ENCODE data around the gene EGFL8. TPM values are rescaled to one million over a fixed set of nuclear protein-coding genes. Genes with fewer than 3 reads are reported as not detected.

EGFL8 gene
- total and polyA plus RNA-seq, 2 of the 8 experiments (the other 6 are each of a cell fraction or from before 2014, with no cell fraction given), result 5.0 to 9.2 TPM

DNA sequence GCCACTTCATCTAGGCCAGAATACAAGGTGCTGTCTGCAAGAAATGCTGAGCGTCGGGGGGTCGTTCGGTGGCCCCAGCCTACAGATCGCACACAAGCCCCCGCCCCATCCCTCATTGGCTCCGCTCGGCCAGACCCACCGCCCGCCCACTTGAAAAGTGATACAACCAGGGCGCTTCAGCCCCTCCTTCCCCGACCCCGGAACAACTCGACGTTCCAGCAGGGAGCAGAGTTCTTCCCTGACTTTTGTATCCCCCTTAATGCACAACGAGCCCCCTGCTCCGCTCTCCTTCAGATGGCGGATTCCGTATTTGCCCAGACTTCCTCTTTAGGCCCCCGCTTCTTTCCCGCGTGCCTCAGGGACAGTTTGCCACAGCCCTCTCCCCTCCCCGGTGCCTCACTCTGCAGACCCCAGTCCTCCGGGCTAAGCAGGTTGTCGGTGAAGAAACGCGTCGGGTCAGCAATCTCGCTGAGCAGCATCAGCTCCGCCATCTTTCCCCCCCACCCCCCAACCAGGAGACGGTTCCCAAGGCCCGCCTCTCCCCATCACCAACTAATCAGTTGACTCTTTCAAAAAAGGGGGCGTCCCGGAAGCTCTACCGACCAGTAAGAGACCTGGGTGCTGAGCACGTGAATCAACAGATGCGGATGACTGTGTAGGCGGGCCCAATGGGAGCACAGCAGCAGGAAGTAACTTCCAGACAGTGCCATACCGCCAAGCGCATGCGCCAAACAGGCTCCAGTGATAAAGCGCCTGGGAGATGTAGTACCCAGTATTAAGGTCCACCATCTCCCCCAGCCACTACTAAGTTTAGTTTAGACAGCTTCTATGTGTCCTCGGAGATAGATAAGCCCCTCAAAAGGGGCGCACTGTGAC lies 36.4 kb upstream of the EGFL8 start, which contains the start of gene ATF6B (continued):
- TF ChIP-seq RNF2 (IDR thresholded peaks at IDR 0.05; ENCODE audit: borderline replicate concordance, low read depth, low read length, missing control alignments, poor library complexity, severe bottlenecking) (no peak), POU5F1 (IDR thresholded peaks at IDR 0.05; ENCODE audit: low read depth, low read length) (no peak), JUN (IDR thresholded peaks at IDR 0.05; ENCODE audit: low read depth, low read length) (no peak)

Data from H1 (cell line).